CD4-positive, alpha-beta T cell treated with Interleukin-15 for 1 hour (primary cell): ENCODE data around the gene SCUBE1.

Source experiments
- DNase-seq: peaks from one replicate; pipeline ENCODE4 v3.0.0-alpha.2; 2020

SCUBE1 gene

GRCh38 chr22:43343262-43343669, at the start of gene SCUBE1:
SCUBE1 (minus strand) TSS chr22:43343372; CDS start chr22:43343261, 111 bp downstream.
- DNase-seq = peak; percentile 62

- DNase-seq = no peak
Observed at GRCh38 chr22:43392385-43392989, 49.3 kb upstream of the SCUBE1 start.

- DNase-seq = no peak
Observed at GRCh38 chr22:43391306-43391705, 48.1 kb upstream of the SCUBE1 start.

GRCh38 chr22:43390872-43391271, 47.7 kb upstream of the SCUBE1 start:
- no peak for DNase-seq

- DNase-seq = no peak
Observed at GRCh38 chr22:43390166-43390565, 47.0 kb upstream of the SCUBE1 start.

DNA sequence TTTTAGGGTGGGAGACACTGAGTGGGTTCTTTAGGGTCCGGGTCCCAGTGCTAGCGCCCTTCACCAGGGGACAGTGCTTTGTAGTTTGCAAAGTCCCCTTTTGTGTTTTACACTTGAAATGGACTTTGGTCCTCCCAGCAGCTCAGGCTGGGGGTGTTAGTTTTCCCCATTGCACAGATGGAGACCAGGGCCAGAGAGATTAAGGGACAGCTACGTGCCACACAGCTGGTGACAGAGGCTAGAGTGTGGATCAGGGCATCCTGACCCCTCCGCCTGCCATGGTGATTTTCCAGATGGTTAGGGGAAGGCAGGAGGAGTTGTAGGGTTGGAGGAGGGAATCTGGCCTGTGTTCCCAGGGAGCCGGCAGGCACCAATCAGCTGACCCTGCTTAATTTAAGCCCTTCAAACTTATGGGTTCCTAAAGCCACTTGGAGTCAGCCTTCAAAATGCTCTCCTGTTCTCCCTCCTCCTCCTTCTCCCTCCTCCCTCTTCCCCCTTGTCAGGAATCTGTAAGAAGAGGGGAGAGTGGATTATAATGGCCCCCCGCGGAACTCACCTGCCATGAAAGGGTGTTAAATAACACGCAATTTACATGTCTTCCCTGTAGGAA, 46.2 kb upstream of the SCUBE1 start:
- DNase-seq = no peak

DNA sequence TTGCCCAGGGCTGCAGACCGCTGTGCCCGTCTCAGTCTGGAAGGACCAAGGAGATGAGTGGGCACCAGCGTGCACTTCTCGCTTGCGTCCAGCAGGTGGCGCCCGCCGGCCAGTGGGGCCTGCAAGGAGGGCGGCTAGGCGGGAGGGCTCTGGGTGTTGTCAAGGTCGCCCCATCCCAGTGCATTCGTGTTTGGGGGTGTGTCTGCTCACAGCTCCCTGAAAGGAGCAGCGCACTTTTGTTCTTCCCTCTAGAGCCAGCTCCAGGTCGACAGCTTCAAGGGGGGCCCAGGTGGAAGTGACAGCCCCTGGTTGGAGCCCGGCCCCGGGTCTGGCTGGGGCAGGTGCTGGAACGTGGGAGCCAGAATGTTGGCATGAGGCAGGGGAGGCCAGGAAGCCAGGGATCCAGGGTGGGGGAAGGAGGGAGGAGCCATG, 45.3 kb upstream of the SCUBE1 start:
- peak; percentile 60 for DNase-seq

DNA sequence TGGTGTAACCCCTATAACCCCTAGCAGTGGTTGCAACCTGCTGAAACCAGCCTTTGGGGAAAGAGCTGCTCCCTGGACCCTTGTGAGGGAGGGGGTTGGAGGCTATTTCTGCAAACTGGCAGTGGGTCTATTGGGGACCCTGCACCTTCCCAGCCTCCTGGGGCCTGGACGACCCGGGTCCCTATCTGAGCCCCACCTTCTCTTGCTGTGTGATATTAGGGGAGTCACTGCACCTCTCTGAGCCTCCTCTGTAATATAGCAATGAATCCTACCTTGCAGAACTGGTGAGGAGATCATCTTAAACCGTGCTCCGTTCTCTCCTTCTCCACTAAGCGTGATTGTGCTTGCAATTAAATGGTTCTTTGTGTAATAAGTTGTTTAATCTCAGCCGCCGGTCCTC, 44.6 kb upstream of the SCUBE1 start:
- no peak for DNase-seq

DNA sequence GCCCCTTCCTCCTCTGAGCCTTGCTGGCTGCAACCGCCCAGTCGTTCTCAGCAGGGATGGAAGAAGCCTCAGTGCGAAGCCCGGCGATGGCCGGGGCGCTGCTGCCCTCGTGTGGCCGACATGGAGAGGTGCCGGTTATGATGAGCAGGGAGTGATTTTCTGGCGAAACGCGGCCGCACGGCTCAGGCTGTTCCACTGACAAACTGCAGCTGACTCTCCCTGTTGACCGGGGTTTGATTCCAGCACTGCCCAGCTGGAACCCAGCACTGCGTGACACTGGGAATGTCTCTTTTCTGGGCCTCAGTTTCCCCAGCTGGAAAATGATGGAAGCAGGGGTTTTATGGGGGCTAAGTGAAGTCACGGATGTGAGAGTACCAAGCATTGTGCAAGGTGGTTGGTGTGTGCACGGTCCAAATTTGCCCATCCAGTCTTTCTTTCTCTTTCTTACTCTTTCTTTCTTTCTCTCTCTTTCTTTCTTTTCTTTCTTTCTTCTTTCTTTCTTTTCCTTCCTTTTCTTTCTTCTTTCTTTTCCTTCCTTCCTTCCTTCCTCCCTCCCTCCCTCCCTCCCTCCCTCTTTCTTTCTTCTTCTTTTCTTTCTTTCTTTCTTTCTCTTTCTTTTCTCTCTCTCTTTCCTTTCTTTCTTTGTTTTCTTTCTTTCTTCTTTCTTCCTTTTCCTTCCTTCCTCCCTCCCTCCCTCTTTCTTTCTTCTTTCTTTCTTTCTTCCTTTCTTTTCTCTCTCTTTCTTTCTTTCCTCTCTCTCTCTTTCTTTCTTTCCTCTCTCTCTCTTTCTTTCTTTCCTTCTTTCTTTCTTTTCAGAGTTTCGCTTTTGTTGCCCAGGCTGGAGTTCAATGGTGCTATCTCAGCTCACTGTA, 42.8 kb upstream of the SCUBE1 start:
- peak; percentile 73 for DNase-seq

DNA sequence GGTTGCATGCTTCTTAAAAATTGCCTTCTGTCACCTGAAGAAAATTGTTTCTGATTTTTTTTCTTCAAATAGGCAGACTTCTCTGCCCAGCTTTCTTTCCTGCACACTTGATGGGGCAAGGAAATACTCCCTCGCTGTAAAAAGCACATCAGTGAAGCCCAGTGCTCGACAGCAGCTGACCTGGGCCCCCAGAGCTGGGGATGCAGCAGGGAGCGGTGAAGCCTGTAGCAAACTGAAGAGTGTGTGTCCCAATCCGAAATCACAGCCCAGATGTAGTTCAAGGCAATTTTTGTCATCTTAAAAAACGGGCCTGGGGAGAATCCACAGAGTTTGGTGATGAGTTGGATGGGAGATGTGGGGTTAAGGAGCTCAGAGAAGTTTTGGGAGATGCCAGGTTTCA, 41.7 kb upstream of the SCUBE1 start:
- no peak for DNase-seq

DNA sequence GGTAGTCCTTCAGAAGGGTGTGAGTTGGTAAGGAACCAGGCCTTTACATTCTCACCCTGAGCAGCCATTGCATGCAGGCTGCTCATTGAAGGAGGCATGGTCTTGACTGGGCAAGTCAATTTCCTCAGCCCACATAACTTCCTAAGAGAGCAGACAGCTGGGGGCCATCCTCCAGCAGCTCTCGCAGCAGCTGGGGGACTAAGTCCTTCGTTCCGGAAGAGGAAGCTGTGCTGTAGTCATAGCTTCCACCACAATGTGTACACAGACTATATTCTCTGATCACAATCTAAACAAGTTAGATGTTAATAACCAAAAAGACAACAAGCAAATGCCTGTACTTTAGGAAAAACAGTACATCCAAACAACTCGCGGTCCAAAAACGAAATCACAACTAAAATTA, 38.5 kb upstream of the SCUBE1 start:
- DNase-seq = no peak

DNA sequence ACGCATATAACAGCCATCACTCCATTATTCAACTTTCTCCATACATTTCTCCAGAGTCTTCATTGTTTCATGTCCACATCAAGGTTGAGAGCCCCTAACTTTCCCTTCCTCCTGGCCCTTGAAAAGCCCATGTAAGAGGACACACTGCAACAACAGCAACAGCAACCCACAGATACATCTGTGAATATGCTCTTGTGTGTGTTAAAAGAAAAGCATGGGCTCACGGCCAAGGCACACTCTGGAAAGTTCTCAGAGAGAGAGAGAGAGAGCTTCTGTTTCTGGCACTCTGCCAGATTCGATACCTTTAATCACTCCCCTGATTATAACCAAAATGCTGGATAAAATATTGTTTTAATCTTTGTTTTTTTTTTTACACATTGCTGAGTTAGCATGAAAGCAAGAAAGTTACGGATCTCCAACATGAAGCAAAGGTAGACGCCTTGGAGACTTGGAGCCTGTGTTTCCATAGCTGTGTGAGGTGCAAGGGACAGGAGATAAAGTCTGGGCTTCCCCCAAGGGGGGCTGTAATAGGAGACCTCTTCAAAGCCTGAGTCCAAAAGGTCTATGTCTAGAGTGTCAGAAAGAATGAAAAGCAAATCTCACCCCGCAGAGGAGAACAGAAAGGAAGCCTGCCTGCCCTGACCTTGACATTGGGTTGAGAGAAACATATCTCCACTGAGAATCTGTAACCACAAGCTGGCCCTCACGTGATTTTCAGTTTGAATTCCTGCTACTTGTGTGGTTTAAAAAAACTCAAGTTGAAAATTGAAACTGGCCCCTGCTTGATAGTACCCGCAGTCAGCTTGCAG, 34.9 kb upstream of the SCUBE1 start:
- no peak for DNase-seq

GRCh38 chr22:43377548-43377895, 34.4 kb upstream of the SCUBE1 start:
- no peak for DNase-seq

GRCh38 chr22:43376765-43377547, 33.8 kb upstream of the SCUBE1 start:
- peak; percentile 54 for DNase-seq

GRCh38 chr22:43375951-43376455, 32.8 kb upstream of the SCUBE1 start:
- DNase-seq = no peak

DNA sequence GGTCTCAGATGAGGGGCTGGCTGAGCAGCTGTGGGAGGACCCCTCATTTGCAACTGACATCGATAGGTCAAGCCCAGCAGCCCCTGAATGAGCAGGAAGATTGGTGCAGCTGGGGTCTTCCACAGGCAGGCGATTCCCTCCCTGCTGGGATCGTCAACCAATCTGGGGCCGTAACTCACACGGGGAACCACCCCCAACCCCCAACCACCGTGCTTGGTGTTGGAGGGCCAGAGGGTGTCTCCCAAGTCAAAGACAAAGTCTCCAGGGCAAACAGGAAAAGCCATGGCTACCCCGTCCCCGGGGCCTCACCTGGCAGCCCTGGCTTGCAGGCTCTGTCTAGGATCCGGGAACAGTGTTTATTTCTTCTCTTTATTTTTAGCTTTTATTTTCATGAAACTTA, 26.9 kb upstream of the SCUBE1 start:
- no peak for DNase-seq

DNA sequence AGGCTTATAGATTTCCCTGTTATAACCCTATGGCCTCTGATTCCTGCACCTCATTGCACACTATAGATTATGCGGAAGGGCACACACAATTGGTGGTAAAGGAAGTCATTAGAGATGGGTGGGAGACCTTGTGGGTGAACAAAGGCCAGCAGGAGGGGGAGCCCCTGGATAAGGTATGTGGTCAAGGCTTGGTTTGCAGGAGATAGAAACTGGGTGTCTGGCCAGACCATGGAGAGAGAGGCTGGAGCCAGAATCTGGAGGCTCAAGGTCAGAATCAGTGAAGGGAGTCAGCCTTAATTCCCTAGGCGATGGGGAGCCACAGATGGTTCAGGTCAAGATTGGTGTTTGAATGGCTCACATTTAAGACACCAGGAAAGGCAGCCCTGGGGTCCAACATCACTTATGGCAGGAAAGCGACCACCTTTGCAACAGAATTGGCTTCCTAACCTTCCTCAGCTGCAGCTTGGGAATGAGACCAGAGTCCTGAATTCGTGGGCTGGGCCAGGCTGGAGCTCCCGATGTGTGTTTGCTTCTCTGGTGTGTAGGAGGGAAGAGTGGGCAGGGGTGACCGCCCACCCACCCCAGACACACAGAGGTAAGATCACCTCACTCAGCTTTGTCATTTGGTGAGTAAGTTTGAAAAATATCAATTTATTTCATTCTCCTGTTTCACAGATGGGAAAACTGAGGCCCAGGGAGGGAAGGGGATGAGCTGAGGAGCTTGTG, 22.7 kb upstream of the SCUBE1 start:
- no peak for DNase-seq

GRCh38 chr22:43364169-43364435, 20.9 kb upstream of the SCUBE1 start:
- no peak for DNase-seq

GRCh38 chr22:43363315-43364168, 20.4 kb upstream of the SCUBE1 start:
- DNase-seq = no peak

GRCh38 chr22:43360576-43360975, 17.4 kb upstream of the SCUBE1 start:
- DNase-seq = no peak

DNA sequence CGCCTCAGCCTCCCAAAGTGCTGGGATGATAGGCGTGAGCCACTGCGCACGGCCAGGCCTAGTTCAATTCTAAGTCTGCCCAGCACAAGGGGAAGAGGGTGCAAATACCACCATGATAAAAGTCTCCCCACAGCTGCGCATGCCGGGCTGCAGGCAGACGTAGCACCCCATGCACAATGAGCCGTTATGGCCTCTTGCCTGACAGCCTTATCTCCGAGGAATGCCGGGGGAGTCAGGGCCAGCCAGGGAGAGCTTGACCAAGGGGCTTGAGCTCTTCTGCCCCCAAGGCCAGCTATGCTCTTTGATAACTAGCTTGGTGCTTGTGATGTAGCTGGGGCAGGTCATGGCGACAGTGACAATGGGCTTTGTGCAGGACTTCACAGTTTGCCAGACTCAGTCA, 13.7 kb upstream of the SCUBE1 start:
- DNase-seq = no peak
